Liver (tissue), 9 donors: ENCODE results near the gene EPB41L3. TPM values are rescaled to one million over a fixed set of nuclear protein-coding genes. Genes with fewer than 3 reads are reported as not detected.

ENCODE experiments used
- DNase-seq: peaks from one replicate; pipeline ENCODE4 v3.0.0-alpha.2; 2017; ENCODE audit warnings: low spot score
- H3K27ac ChIP-seq, 2 donors: one replicate each; pipeline ENCODE4 v1.7.0; 2013; ENCODE audit warnings: inconsistent platforms in 2 of 2, low read length in 2 of 2, control low read depth in 1 of 2, low read depth in 1 of 2, mild to moderate bottlenecking in 1 of 2
- H3K27me3 ChIP-seq, 4 donors: one replicate each; pipeline versions ENCODE4 v1.6.1 to v1.7.0; 2013; ENCODE audit warnings: low read length in 3 of 4, inconsistent platforms in 1 of 4, mild to moderate bottlenecking in 1 of 4, moderate library complexity in 1 of 4; ENCODE audit not compliant: control insufficient read depth in 4 of 4, insufficient read depth in 4 of 4
- H3K36me3 ChIP-seq, 4 donors: one replicate each; pipeline versions ENCODE4 v1.6.1 to v1.7.0; 2013; ENCODE audit warnings: low read length in 3 of 4, mild to moderate bottlenecking in 3 of 4, low read depth in 1 of 4, moderate library complexity in 1 of 4; ENCODE audit not compliant: control insufficient read depth in 4 of 4, insufficient read depth in 3 of 4
- H3K4me1 ChIP-seq, 4 donors: one replicate each; pipeline versions ENCODE4 v1.6.1 to v1.7.0; 2013; ENCODE audit warnings: low read length in 3 of 4, mild to moderate bottlenecking in 3 of 4, moderate library complexity in 1 of 4; ENCODE audit not compliant: control insufficient read depth in 4 of 4, insufficient read depth in 4 of 4
- H3K4me3 ChIP-seq, 3 donors: one replicate each; pipeline versions ENCODE4 v1.6.1 to v1.7.0; 2013; ENCODE audit warnings: low read length in 3 of 3, control low read depth in 1 of 3, low read depth in 1 of 3, mild to moderate bottlenecking in 1 of 3
- H3K9ac ChIP-seq, 2 donors: one replicate each; pipeline ENCODE4 v1.7.0; 2013; ENCODE audit warnings: low read length in 2 of 2, mild to moderate bottlenecking in 2 of 2, moderate library complexity in 2 of 2, control low read depth in 1 of 2, low read depth in 1 of 2
- H3K9me3 ChIP-seq, 4 donors: one replicate each; pipeline versions ENCODE4 v1.6.1 to v1.7.0; 2013; ENCODE audit warnings: low read length in 3 of 4; ENCODE audit not compliant: control insufficient read depth in 4 of 4
- EGR1 ChIP-seq, 2 donors: IDR thresholded peaks; 2 replicates each; pipeline ENCODE4 v1.6.1; 2016 to 2018; ENCODE audit warnings: antibody characterized with exemption in 2 of 2, low read depth in 2 of 2
- FOXA1 ChIP-seq: IDR thresholded peaks from 2 replicates; pipeline ENCODE4 v1.6.1; 2016; ENCODE audit warnings: antibody characterized with exemption
- FOXA2 ChIP-seq: IDR thresholded peaks from 2 replicates; pipeline ENCODE4 v1.6.1; 2016; ENCODE audit warnings: antibody characterized with exemption
- GABPA ChIP-seq, 2 donors: IDR thresholded peaks in 1 of 2; conservative IDR thresholded peaks in 1 of 2; 2 replicates each; pipeline ENCODE4 v1.6.1; 2016; ENCODE audit warnings: antibody characterized with exemption in 2 of 2, mild to moderate bottlenecking in 1 of 2, moderate library complexity in 1 of 2
- HNF4A ChIP-seq, 2 donors: conservative IDR thresholded peaks; 2 replicates each; pipeline ENCODE4 v1.6.1; 2016; ENCODE audit warnings: antibody characterized with exemption in 2 of 2, mild to moderate bottlenecking in 2 of 2
- HNF4G ChIP-seq: IDR thresholded peaks from 2 replicates; pipeline ENCODE4 v1.6.1; 2016; ENCODE audit warnings: antibody characterized with exemption
- JUND ChIP-seq, 2 donors: IDR thresholded peaks; 2 replicates each; pipeline ENCODE4 v1.6.1; 2016; ENCODE audit warnings: antibody characterized with exemption in 2 of 2
- NR2F2 ChIP-seq: IDR thresholded peaks from 2 replicates; pipeline ENCODE4 v1.6.1; 2016; ENCODE audit warnings: antibody characterized with exemption
- RAD21 ChIP-seq, 2 donors: IDR thresholded peaks; 2 replicates each; pipeline ENCODE4 v1.6.1; 2016; ENCODE audit warnings: antibody characterized with exemption in 2 of 2, mild to moderate bottlenecking in 2 of 2
- RXRA ChIP-seq, 2 donors: IDR thresholded peaks; 2 replicates each; pipeline ENCODE4 v1.6.1; 2017 to 2018; ENCODE audit warnings: antibody characterized with exemption in 2 of 2, mild to moderate bottlenecking in 1 of 2
- TAF1 ChIP-seq: conservative IDR thresholded peaks from 2 replicates; pipeline ENCODE4 v1.6.1; 2016; ENCODE audit warnings: antibody characterized with exemption, mild to moderate bottlenecking
- YY1 ChIP-seq: IDR thresholded peaks from 2 replicates; pipeline ENCODE4 v1.6.1; 2016; ENCODE audit warnings: antibody characterized with exemption, mild to moderate bottlenecking
- WGBS: extraction: QIAGEN DNeasy Blood & Tissue Kit; methylation state at CpG from one replicate; pipeline ENCODE4 v1.1.7; 2013; 5-methylcytosine and 5-hydroxymethylcytosine counted together
- polyA plus RNA-seq, 2 donors: library from polyadenylated mRNA; stranded (reverse) in 1 of 2; unstranded in 1 of 2; fragments of 200-250 nt in 1 of 2; fragments of >200 nt in 1 of 2; fragmentation: Nextera tagmentation in 1 of 2; extraction: Ambion mirVana in 1 of 2; gene quantifications; one replicate each; pipeline versions ENCODE4 v1.2.1 to v1.2.3, GENCODE V29; 2013 to 2015
- total RNA-seq, 2 donors: library from RNA; depleted of rRNA; stranded (reverse); fragments of >200 nt; gene quantifications; one replicate each; pipeline ENCODE4 v1.2.3, GENCODE V29; 2014
- TF ChIP-seq, protein P1 (sequence below): IDR thresholded peaks from 2 replicates; pipeline ENCODE4 v1.6.1; 2016; ENCODE audit warnings: antibody characterized with exemption
- TF ChIP-seq, protein P2 (sequence below): IDR thresholded peaks from 2 replicates; pipeline ENCODE4 v1.6.1; 2016; ENCODE audit warnings: antibody characterized with exemption, mild to moderate bottlenecking
- TF ChIP-seq, protein P3 (sequence below): IDR thresholded peaks from 2 replicates; pipeline ENCODE4 v1.6.1; 2016; ENCODE audit warnings: antibody characterized with exemption
- TF ChIP-seq, protein P4 (sequence below): IDR thresholded peaks from 2 replicates; pipeline ENCODE4 v1.6.1; 2016; ENCODE audit warnings: antibody characterized with exemption
- TF ChIP-seq, protein P5 (sequence below): fragments of 150-350 bp; IDR thresholded peaks from 2 replicates; pipeline ENCODE4 v1.5.1; 2017; ENCODE audit warnings: improper control_type of control experiment, low read depth, low read length; ENCODE audit not compliant: missing input control
- donor health status: healthy.
- donor health status: healthy.
- donor health status: healthy.
- donor health status: healthy.
- donor health status: healthy.

Gene EPB41L3
- total and polyA plus RNA-seq, 4 donors: 1.4 to 14.5 (median 5.1) TPM

DNA sequence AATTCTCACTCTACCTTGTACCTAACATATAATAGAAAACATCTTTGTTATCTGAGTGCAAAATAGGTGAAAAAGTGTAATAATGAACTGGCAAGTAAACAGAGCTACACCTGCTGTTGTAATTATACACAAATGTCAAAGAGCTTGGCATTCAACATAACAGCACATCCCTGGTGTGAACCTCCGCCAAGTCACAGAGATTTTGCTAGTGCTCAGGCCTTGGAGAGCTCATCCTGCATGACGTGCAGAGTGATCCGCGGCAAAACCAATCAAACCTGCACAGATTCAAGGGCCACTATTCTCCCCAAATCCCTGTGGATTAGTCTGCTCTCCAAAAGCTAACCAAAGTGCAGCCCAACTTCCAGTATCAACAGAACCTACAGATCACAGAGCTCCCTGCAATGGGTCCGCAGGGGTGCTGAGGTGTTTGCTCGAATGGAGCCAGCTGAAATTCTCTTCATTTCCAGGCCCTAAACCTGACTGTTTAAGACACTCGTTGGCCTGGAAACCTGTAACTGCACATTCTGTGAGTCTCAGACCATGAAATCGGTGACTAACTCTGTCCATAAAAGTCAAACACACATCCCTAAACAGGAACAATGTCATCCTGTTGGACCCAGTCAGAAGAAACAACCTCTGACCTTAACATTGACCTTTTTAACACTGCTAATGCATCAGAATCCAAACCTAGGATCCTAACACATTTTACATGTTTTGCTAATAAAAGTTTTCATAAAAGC, 111.8 kb downstream of the EPB41L3 start:
- Histone ChIP-seq H3K27me3 (no peaks in the 10 kb centered on the region), H3K9me3 (no peaks in the 10 kb centered on the region), H3K4me3 (no peak overlapping the region), H3K9ac (no peak overlapping the region), H3K4me1 (no peaks in the 10 kb centered on the region), H3K27ac (no peak overlapping the region), H3K36me3 (no peaks in the 10 kb centered on the region)
- 81% methylated on average over 8 of the region's 8 CpGs for WGBS
- TF ChIP-seq EGR1 (IDR thresholded peaks at IDR 0.05; ENCODE audit: low read depth in 2 of 2) (no peak), TAF1 (no peak), YY1 (no peak), RXRA (IDR thresholded peaks at IDR 0.05) (no peak), NR2F2 (no peak), GABPA (IDR thresholded peaks at IDR 0.05 in 1 of 2, conservative IDR thresholded peaks at IDR 0.05 in 1 of 2) (no peak), HNF4A (conservative IDR thresholded peaks at IDR 0.05) (no peak), FOXA2 (no peak), HNF4G (no peak), FOXA1 (no peak), RAD21 (IDR thresholded peaks at IDR 0.05) (no peak)
- TF ChIP-seq, protein P1, sequence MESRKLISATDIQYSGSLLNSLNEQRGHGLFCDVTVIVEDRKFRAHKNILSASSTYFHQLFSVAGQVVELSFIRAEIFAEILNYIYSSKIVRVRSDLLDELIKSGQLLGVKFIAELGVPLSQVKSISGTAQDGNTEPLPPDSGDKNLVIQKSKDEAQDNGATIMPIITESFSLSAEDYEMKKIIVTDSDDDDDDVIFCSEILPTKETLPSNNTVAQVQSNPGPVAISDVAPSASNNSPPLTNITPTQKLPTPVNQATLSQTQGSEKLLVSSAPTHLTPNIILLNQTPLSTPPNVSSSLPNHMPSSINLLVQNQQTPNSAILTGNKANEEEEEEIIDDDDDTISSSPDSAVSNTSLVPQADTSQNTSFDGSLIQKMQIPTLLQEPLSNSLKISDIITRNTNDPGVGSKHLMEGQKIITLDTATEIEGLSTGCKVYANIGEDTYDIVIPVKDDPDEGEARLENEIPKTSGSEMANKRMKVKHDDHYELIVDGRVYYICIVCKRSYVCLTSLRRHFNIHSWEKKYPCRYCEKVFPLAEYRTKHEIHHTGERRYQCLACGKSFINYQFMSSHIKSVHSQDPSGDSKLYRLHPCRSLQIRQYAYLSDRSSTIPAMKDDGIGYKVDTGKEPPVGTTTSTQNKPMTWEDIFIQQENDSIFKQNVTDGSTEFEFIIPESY: no peak
- TF ChIP-seq, protein P2, sequence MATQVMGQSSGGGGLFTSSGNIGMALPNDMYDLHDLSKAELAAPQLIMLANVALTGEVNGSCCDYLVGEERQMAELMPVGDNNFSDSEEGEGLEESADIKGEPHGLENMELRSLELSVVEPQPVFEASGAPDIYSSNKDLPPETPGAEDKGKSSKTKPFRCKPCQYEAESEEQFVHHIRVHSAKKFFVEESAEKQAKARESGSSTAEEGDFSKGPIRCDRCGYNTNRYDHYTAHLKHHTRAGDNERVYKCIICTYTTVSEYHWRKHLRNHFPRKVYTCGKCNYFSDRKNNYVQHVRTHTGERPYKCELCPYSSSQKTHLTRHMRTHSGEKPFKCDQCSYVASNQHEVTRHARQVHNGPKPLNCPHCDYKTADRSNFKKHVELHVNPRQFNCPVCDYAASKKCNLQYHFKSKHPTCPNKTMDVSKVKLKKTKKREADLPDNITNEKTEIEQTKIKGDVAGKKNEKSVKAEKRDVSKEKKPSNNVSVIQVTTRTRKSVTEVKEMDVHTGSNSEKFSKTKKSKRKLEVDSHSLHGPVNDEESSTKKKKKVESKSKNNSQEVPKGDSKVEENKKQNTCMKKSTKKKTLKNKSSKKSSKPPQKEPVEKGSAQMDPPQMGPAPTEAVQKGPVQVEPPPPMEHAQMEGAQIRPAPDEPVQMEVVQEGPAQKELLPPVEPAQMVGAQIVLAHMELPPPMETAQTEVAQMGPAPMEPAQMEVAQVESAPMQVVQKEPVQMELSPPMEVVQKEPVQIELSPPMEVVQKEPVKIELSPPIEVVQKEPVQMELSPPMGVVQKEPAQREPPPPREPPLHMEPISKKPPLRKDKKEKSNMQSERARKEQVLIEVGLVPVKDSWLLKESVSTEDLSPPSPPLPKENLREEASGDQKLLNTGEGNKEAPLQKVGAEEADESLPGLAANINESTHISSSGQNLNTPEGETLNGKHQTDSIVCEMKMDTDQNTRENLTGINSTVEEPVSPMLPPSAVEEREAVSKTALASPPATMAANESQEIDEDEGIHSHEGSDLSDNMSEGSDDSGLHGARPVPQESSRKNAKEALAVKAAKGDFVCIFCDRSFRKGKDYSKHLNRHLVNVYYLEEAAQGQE: no peak
- TF ChIP-seq, protein P3, sequence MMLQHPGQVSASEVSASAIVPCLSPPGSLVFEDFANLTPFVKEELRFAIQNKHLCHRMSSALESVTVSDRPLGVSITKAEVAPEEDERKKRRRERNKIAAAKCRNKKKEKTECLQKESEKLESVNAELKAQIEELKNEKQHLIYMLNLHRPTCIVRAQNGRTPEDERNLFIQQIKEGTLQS: no peak
- TF ChIP-seq, protein P4, sequence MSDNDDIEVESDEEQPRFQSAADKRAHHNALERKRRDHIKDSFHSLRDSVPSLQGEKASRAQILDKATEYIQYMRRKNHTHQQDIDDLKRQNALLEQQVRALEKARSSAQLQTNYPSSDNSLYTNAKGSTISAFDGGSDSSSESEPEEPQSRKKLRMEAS: no peak
- DNase-seq: no peak

DNA sequence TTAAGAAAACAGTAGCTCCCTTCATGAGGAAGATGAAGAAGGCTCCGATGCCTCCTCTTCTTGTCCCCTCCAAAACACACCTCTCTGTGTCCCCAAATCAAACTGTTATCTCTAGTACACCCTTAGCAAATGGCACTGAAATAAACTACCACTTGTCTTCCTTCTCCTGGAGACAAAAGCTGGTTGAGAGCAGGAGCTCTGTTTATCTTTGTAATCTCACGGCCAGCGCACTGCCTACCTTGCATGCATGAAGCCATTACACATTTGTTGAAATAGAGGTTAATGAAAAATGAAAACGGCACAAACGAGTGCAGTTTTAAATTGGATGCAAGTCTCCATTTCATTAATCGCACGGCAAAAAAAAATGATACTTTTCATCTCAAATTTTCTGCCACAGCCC, 113.7 kb downstream of the EPB41L3 start:
- Histone ChIP-seq H3K36me3 (no peaks in the 10 kb centered on the region), H3K4me3 (no peak overlapping the region), H3K27me3 (no peaks in the 10 kb centered on the region), H3K4me1 (no peaks in the 10 kb centered on the region), H3K9ac (no peak overlapping the region), H3K27ac (no peak overlapping the region), H3K9me3 (no peaks in the 10 kb centered on the region)
- DNase-seq: no peak
- WGBS: 65% methylated on average over 7 of the region's 7 CpGs
- TF ChIP-seq RXRA (IDR thresholded peaks at IDR 0.05): no peak
- TF ChIP-seq JUND (IDR thresholded peaks at IDR 0.05): no peak
- TF ChIP-seq, protein P3: no peak
- no peak for TF ChIP-seq HNF4A (conservative IDR thresholded peaks at IDR 0.05)
- TF ChIP-seq, protein P2: no peak
- no peak for TF ChIP-seq FOXA1
- no peak for TF ChIP-seq HNF4G
- TF ChIP-seq RAD21 (IDR thresholded peaks at IDR 0.05): no peak
- no peak for TF ChIP-seq NR2F2
- TF ChIP-seq TAF1: no peak
- TF ChIP-seq, protein P4: no peak
- TF ChIP-seq GABPA (IDR thresholded peaks at IDR 0.05 in 1 of 2, conservative IDR thresholded peaks at IDR 0.05 in 1 of 2): no peak
- TF ChIP-seq, protein P5, sequence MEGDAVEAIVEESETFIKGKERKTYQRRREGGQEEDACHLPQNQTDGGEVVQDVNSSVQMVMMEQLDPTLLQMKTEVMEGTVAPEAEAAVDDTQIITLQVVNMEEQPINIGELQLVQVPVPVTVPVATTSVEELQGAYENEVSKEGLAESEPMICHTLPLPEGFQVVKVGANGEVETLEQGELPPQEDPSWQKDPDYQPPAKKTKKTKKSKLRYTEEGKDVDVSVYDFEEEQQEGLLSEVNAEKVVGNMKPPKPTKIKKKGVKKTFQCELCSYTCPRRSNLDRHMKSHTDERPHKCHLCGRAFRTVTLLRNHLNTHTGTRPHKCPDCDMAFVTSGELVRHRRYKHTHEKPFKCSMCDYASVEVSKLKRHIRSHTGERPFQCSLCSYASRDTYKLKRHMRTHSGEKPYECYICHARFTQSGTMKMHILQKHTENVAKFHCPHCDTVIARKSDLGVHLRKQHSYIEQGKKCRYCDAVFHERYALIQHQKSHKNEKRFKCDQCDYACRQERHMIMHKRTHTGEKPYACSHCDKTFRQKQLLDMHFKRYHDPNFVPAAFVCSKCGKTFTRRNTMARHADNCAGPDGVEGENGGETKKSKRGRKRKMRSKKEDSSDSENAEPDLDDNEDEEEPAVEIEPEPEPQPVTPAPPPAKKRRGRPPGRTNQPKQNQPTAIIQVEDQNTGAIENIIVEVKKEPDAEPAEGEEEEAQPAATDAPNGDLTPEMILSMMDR: no peak
- no peak for TF ChIP-seq YY1
